Esophagus squamous epithelium (tissue), 5 donors: Measurements from ENCODE around the gene C4orf17. TPM values are rescaled to one million over a fixed set of nuclear protein-coding genes. Genes with fewer than 3 reads are reported as not detected.
"Not testable (repeated sequence)": the region's sequence is repeated elsewhere in the genome, so short reads cannot be mapped to it uniquely, and the experiment has no call there.

Source experiments
- DNase-seq: peaks from one replicate; lab custom pipeline; 2025; lab: John Stamatoyannopoulos, UW
- H3K27ac ChIP-seq, 4 donors: fragments of 200-600 bp; sonication (generic); one replicate each; pipeline ENCODE4 v1.5.1; 2016 to 2019; ENCODE audit warnings: mild to moderate bottlenecking in 1 of 4
- H3K27me3 ChIP-seq, 4 donors: fragments of 200-600 bp; sonication (generic); 1 replicate in 3 of 4; 2 replicates in 1 of 4; pipeline versions ENCODE4 v1.5.1 to v1.6.0; 2017 to 2021; ENCODE audit warnings: antibody characterized with exemption in 1 of 4
- H3K36me3 ChIP-seq, 3 donors: fragments of 200-600 bp; sonication (generic); one replicate each; pipeline ENCODE4 v1.5.1; 2016 to 2019
- H3K4me1 ChIP-seq, 3 donors: fragments of 200-600 bp; sonication (generic); one replicate each; pipeline ENCODE4 v1.5.1; 2017 to 2019
- H3K4me3 ChIP-seq, 4 donors: fragments of 200-600 bp; sonication (generic); 1 replicate in 3 of 4; 2 replicates in 1 of 4; pipeline ENCODE4 v1.5.1; 2016 to 2019; ENCODE audit warnings: mild to moderate bottlenecking in 2 of 4, moderate library complexity in 1 of 4
- H3K9me3 ChIP-seq, 3 donors: fragments of 200-600 bp; sonication (generic); one replicate each; pipeline ENCODE4 v1.5.1; 2016 to 2019
- CTCF ChIP-seq, 6 experiments: fragments of 450-650 bp in 4 of 6; fragments of 200-600 bp in 2 of 6; sonication (generic) in 2 of 6; IDR thresholded peaks; one replicate each; pipeline ENCODE4 v1.5.1; 2016 to 2019; ENCODE audit warnings: antibody characterized with exemption in 6 of 6, mild to moderate bottlenecking in 4 of 6, moderate library complexity in 4 of 6
- POLR2A ChIP-seq, 4 donors: fragments of 450-650 bp; IDR thresholded peaks; one replicate each; pipeline ENCODE4 v1.6.1; 2017; ENCODE audit warnings: antibody characterized with exemption in 4 of 4, mild to moderate bottlenecking in 4 of 4, moderate library complexity in 3 of 4
- WGBS, 2 donors: methylation state at CpG; one replicate each; pipeline ENCODE4 v1.1.5; 2018; 5-methylcytosine and 5-hydroxymethylcytosine counted together
- intact Hi-C: fragments of 100-400 bp; cut with DNase I; formaldehyde crosslinking; loops from one replicate; pipeline ENCODE4 v1.15.0; 2022
- total RNA-seq, 4 donors: library from RNA; depleted of rRNA; stranded (reverse); fragments of >200 nt; gene quantifications; one replicate each; pipeline ENCODE4 v1.1.0, GENCODE V29; 2016
- donor health status: DM: yes; HTN: yes; CAD: no.

Gene C4orf17
- total RNA-seq, 4 donors from 2014 or later = not detected

GRCh38 chr4:99507349-99507748, 3.5 kb upstream of the C4orf17 start:
- 47 to 87% methylated on average over 1 of the region's 1 CpG for WGBS, 2 donors
- Histone ChIP-seq H3K27ac (no peak overlapping the region), H3K27me3 (no peaks in the 10 kb centered on the region), H3K4me1 (peaks cover 0 to 8% (median 0%) of the 10 kb centered on the region in 3 donors), H3K36me3 (no peaks in the 10 kb centered on the region), H3K4me3 (no peak overlapping the region), H3K9me3 (no peaks in the 10 kb centered on the region)
- no peak for DNase-seq
- intact Hi-C loops = no loop called here
- TF ChIP-seq CTCF (IDR thresholded peaks at IDR 0.05) = no peak
- no peak for TF ChIP-seq POLR2A (IDR thresholded peaks at IDR 0.05)

GRCh38 chr4:99507762-99508161, 3.1 kb upstream of the C4orf17 start:
- no peaks in the 10 kb centered on the region for H3K9me3 ChIP-seq
- TF ChIP-seq POLR2A (IDR thresholded peaks at IDR 0.05) (no peak), CTCF (IDR thresholded peaks at IDR 0.05) (no peak)
- no peaks in the 10 kb centered on the region for H3K36me3 ChIP-seq
- H3K4me3 ChIP-seq = no peak overlapping the region
- H3K27ac ChIP-seq = no peak overlapping the region
- no peaks in the 10 kb centered on the region for H3K27me3 ChIP-seq
- intact Hi-C loops = no loop called here
- peaks cover 0 to 8% (median 0%) of the 10 kb centered on the region in 3 donors for H3K4me1 ChIP-seq
- DNase-seq = no peak

GRCh38 chr4:99518601-99519295, 7.9 kb downstream of the C4orf17 start:
- intact Hi-C loops = no loop called here
- no peak for DNase-seq
- Histone ChIP-seq H3K36me3 (no peaks in the 10 kb centered on the region), H3K27me3 (no peaks in the 10 kb centered on the region), H3K9me3 (no peaks in the 10 kb centered on the region), H3K4me1 (no peaks in the 10 kb centered on the region), H3K4me3 (no peak overlapping the region), H3K27ac (no peak overlapping the region)
- TF ChIP-seq POLR2A (IDR thresholded peaks at IDR 0.05) = no peak
- no peak for TF ChIP-seq CTCF (IDR thresholded peaks at IDR 0.05)
- WGBS, 2 donors = 62 to 70% methylated on average over 6 of the region's 6 CpGs

GRCh38 chr4:99529228-99529627, 18.4 kb downstream of the C4orf17 start:
- TF ChIP-seq CTCF (IDR thresholded peaks at IDR 0.05) (no peak), POLR2A (IDR thresholded peaks at IDR 0.05) (no peak)
- Histone ChIP-seq H3K4me3 (no peak overlapping the region), H3K9me3 (no peaks in the 10 kb centered on the region), H3K27ac (no peak overlapping the region), H3K27me3 (no peaks in the 10 kb centered on the region), H3K36me3 (no peaks in the 10 kb centered on the region), H3K4me1 (no peaks in the 10 kb centered on the region)
- intact Hi-C loops = no loop called here
- no peak for DNase-seq

- Histone ChIP-seq H3K4me1 (no peaks in the 10 kb centered on the region), H3K27me3 (no peaks in the 10 kb centered on the region), H3K36me3 (no peaks in the 10 kb centered on the region), H3K4me3 (no peak overlapping the region), H3K9me3 (no peaks in the 10 kb centered on the region), H3K27ac (no peak overlapping the region)
- 47 to 55% methylated on average over 3 of the region's 3 CpGs for WGBS, 2 donors
- DNase-seq = no peak
- intact Hi-C loops = no loop called here
- TF ChIP-seq CTCF (IDR thresholded peaks at IDR 0.05) = no peak
- no peak for TF ChIP-seq POLR2A (IDR thresholded peaks at IDR 0.05)
Measured at GRCh38 chr4:99529956-99530355, 19.1 kb downstream of the C4orf17 start.

- 73 to 78% methylated on average over 3 of the region's 3 CpGs for WGBS, 2 donors
- H3K9me3 ChIP-seq, H3K4me3 ChIP-seq, H3K36me3 ChIP-seq, DNase-seq, H3K4me1 ChIP-seq, H3K27ac ChIP-seq, H3K27me3 ChIP-seq, intact Hi-C loops: not testable (repeated sequence)
Measured at GRCh38 chr4:99534699-99535098, 23.9 kb downstream of the C4orf17 start.
